Activated naive CD4-positive, alpha-beta T cell treated with anti-CD3 and anti-CD28 coated beads, Interleukin-2, amount 10 ng/mL, durations not matched to agents 5 hours and 36 hours (primary cell): ENCODE results near the gene TTBK2. TPM values are rescaled to one million over a fixed set of nuclear protein-coding genes. Genes with fewer than 3 reads are reported as not detected.

Experiments
- total RNA-seq, 2 experiments: library from RNA; stranded (reverse); gene quantifications; one replicate each; pipeline ENCODE4 v1.2.3, GENCODE V29; 2021

The TTBK2 gene
- 10 to 100 TPM; 13.1 to 14.4 TPM for total RNA-seq

DNA sequence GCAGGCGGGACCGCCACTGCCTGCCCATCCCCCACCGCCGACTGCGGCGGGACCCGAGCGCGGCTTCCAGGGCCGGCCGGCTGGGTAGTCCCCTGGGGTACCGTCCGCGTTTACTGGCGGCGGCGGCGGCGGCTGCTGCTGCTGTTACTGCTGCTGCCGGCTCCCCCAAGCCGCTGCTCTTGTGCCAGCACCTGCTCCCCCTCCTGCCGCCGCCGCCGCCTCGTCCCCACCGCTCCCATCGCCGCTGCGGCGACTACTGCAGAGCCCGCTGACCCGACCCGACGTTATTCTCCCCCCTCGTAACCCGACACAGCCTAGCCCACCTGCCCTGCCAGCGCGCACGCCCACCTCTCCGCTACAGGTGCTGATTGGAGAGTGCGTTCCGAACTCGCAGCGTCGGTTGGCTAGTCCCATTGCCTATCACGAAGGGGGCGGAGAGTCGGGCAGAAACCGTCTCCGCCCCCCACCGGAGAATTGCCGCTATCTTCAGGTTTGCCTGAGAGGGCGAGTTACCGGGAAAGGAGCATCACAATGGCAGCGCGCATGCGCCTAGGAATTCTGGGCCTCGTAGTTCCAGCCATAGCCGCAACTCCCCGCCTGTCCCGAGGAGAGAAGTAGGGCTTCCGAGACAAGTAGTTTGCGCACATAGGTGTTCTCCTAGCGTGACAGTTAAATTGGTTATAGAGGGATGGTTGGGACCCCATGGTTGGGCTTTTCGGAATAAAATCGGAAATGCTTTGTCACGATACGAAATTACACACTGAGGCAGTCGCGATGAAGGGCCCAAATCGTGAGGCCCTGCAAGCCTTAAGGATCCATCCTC lies at the start of gene TTBK2:
TSS of gene TTBK2 (minus strand) at position 260 of the 823 bp plus-strand sequence. CDS start 42,161 bp downstream, outside the sequence.

DNA sequence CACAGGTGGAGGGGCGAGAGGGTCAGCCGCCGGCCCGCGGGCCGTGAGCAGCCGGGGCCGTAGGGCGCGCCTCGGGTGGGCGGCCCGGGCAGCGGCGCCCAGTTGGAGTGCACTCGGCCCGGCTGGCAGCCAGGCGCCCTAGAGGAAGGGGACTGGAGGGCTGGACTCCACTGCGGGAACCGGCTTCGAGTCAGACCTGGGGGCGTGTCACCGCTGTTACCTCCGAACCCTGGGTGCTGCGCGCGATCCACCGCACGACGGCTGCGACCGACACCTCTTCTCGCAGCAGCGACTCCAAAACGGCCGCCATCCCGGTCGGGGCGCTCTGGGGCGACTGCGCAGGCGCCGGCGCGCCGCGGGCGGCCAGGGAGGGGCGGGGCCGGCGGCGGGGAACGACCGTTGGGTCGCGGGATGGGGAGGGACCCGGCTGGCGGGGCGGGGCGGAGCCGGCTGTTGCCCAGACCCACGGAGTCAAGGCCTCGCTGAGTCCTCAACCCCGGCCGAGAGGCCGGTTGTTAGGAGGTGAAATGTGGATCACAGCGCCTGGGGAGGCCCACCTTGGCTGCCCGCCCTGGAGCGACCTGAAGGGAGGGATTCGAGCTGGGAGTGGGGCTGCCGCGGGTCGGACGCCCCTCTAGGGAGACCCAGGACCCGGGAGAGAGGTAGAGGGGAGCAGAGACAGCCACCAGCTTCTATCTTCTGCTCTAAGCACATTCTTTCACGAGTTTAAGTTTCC lies 183.6 kb downstream of the TTBK2 start, which contains the start of gene CDAN1:
TSS of gene CDAN1 (minus strand) at position 336 of the 736 bp plus-strand sequence. CDS start at position 310, 26 bp downstream.

Other genes starting within 250 kb of the TTBK2 start
- gene CDAN1, start 183.7 kb downstream of the TTBK2 start, total RNA-seq: 10 to 100 TPM; 19.6 to 24.8 TPM
- 10 to 100 TPM; 38.6 to 41.4 TPM for gene UBR1, start 185.3 kb upstream of the TTBK2 start, total RNA-seq
- gene TMEM62, start 212.8 kb upstream of the TTBK2 start, total RNA-seq: 10 to 100 TPM; 14.0 to 14.3 TPM